GM21381 (cell line): ENCODE data around the gene RO60.

Source experiments
- ATAC-seq: cut with Tn5 transposase; IDR thresholded peaks from one replicate; pipeline ENCODE4 v1.9.1; 2021; ENCODE audit warnings: mild to moderate bottlenecking, moderate library complexity; ENCODE audit not compliant: unreplicated experiment

RO60 gene

GRCh38 chr1:193104907-193105820 is 45.8 kb downstream of the RO60 start, which contains the start of gene GLRX2:
TSS of gene GLRX2 (minus strand) at chr1:193105414. CDS start at chr1:193105382, 32 bp downstream.
- ATAC-seq = peak; percentile 89

- ATAC-seq = no peak
Measured at GRCh38 chr1:193105821-193106177, 46.4 kb downstream of the RO60 start.

- ATAC-seq = no peak
Measured at GRCh38 chr1:193108471-193108870, 49.1 kb downstream of the RO60 start.
